Esophagus squamous epithelium (tissue), 4 donors: ENCODE data around the gene POLE3.

Experiments
- CTCF ChIP-seq, 6 experiments: fragments of 450-650 bp in 4 of 6; fragments of 200-600 bp in 2 of 6; sonication (generic) in 2 of 6; IDR thresholded peaks; one replicate each; pipeline ENCODE4 v1.5.1; 2016 to 2019; ENCODE audit warnings: antibody characterized with exemption in 6 of 6, mild to moderate bottlenecking in 4 of 6, moderate library complexity in 4 of 6
- POLR2A ChIP-seq, 4 donors: fragments of 450-650 bp; IDR thresholded peaks; one replicate each; pipeline ENCODE4 v1.6.1; 2017; ENCODE audit warnings: antibody characterized with exemption in 4 of 4, mild to moderate bottlenecking in 4 of 4, moderate library complexity in 3 of 4

GRCh38 chr9:113372059-113372458 is 38.4 kb downstream of the POLE3 start:
- TF ChIP-seq CTCF (IDR thresholded peaks at IDR 0.05) (no peak), POLR2A (IDR thresholded peaks at IDR 0.05) (no peak)
